GM06990 (cell line): ENCODE results near the gene BCL2L15.
"Not testable (repeated sequence)": the region's sequence is repeated elsewhere in the genome, so short reads cannot be mapped to it uniquely, and the experiment has no call there.

ENCODE experiments used
- DNase-seq: peaks from one replicate; pipeline ENCODE4 v3.0.0-alpha.2; 2011; ENCODE audit not compliant: insufficient read length; ENCODE audit errors: extremely low read depth
- H3K27me3 ChIP-seq: replicated peaks from 2 replicates; pipeline ENCODE4 v1.6.0; 2011; ENCODE audit warnings: low read length; ENCODE audit not compliant: control insufficient read depth, insufficient read depth
- H3K36me3 ChIP-seq: 2 replicates; pipeline ENCODE4 v1.5.1; 2011; ENCODE audit warnings: low read length; ENCODE audit not compliant: control insufficient read depth, insufficient read depth
- H3K4me3 ChIP-seq: replicated peaks from 2 replicates; pipeline ENCODE4 v1.5.1; 2011; ENCODE audit warnings: low read depth, mild to moderate bottlenecking, control low read depth, low read length
- CTCF ChIP-seq: IDR thresholded peaks from 2 replicates; pipeline ENCODE4 v1.5.1; 2011; ENCODE audit warnings: low read length, control low read depth, mild to moderate bottlenecking, inconsistent platforms; ENCODE audit not compliant: insufficient read depth, poor library complexity, severe bottlenecking

BCL2L15 gene

GRCh38 chr1:113858418-113858817 is 29.0 kb downstream of the BCL2L15 start:
- H3K4me3 ChIP-seq = no peak overlapping the region
- peaks cover 6% of the 10 kb centered on the region for H3K36me3 ChIP-seq
- DNase-seq = no peak
- no peak for TF ChIP-seq CTCF
- no peaks in the 10 kb centered on the region for H3K27me3 ChIP-seq

DNA sequence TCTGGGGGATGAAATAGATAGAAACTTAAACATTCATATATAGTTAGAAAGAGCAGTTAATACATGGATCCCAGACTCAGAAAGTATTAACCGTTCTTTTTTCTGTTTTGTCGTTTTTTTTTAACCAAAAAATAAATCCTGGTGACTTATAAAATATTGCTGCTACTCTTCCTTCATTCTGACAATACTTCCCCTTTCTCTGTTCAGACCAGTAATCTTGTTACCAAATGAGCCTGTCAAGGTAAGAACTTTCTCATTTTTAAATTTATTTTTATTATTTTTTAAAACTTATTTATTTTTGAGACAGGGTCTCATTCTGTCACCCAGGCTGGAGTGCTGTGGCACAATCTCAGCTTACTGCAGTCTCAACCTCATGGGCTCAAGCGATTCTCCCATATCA is 29.6 kb downstream of the BCL2L15 start:
- no peak overlapping the region for H3K4me3 ChIP-seq
- H3K36me3 ChIP-seq = peaks cover 6% of the 10 kb centered on the region
- no peak for TF ChIP-seq CTCF
- DNase-seq = no peak
- no peaks in the 10 kb centered on the region for H3K27me3 ChIP-seq

DNA sequence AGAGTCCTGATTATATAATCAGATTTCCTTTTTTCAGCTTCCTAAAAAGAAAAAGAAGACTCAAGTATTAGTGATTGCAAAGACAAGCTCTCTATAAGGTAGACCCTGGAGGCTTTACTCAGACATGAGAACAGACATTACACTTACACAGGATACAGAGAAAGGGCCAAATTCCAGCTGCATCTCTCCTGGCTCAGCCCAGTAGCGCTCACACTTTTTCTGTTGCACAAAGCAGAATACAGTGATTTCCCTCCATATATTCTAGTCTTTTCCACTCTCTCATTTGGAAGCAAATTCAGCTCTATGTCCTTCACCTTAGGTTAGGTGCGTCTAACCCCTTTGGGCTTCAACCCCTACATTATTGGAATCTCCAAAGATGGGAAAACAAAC is 31.0 kb downstream of the BCL2L15 start:
- H3K27me3 ChIP-seq = no peaks in the 10 kb centered on the region
- no peak for TF ChIP-seq CTCF
- H3K4me3 ChIP-seq = no peak overlapping the region
- no peak for DNase-seq
- H3K36me3 ChIP-seq = peaks cover 6% of the 10 kb centered on the region

GRCh38 chr1:113855630-113856400 is 31.6 kb downstream of the BCL2L15 start:
- DNase-seq = no peak
- peaks cover 6% of the 10 kb centered on the region for H3K36me3 ChIP-seq
- no peak for TF ChIP-seq CTCF
- no peaks in the 10 kb centered on the region for H3K27me3 ChIP-seq
- H3K4me3 ChIP-seq = no peak overlapping the region

GRCh38 chr1:113854234-113854633 is 33.1 kb downstream of the BCL2L15 start:
- no peaks in the 10 kb centered on the region for H3K27me3 ChIP-seq
- TF ChIP-seq CTCF = no peak
- H3K4me3 ChIP-seq = no peak overlapping the region
- H3K36me3 ChIP-seq = peaks cover 6% of the 10 kb centered on the region
- DNase-seq = no peak

GRCh38 chr1:113852694-113853093 is 34.7 kb downstream of the BCL2L15 start:
- H3K36me3 ChIP-seq, H3K27me3 ChIP-seq, H3K4me3 ChIP-seq, DNase-seq: not testable (repeated sequence)
